Fibroblast of skin of scalp (primary cell): Measurements from ENCODE around the gene THBS1.

Experiments
- DNase-seq: peaks from one replicate; pipeline ENCODE4 v3.0.0-alpha.2; 2013

The THBS1 gene

DNA sequence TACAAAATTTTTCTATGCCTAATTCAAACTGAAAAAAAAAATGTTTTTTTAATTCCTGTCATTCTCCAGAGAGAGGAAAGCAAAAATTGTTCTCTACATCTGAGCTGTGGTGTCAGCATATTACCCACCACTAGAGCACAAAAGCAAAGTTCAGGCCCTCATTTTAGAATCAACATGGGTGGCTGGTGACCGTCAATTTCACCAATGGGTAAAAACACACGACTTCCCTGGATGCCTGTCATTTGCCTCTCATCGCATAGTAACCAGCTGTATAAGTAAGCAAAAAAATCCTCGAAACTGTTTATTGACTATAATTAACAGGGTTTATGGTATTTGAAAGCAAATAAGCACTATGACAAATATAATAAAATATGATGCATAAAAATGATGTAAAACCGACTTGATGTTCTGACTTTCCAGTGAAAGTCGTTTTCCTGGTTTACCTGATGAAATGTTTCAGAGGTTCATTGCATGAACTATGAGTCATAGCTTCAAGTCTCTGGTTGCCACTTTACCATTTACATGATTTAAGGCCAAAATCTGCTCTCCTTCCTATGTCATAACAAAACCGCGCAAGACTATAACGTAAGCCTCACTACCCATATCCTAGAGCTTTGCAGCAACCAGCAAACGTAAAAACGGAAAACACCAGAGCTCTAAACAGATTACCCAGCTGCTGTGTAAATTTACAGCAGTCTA, 60.5 kb downstream of the THBS1 start:
- DNase-seq = peak; percentile 30

DNA sequence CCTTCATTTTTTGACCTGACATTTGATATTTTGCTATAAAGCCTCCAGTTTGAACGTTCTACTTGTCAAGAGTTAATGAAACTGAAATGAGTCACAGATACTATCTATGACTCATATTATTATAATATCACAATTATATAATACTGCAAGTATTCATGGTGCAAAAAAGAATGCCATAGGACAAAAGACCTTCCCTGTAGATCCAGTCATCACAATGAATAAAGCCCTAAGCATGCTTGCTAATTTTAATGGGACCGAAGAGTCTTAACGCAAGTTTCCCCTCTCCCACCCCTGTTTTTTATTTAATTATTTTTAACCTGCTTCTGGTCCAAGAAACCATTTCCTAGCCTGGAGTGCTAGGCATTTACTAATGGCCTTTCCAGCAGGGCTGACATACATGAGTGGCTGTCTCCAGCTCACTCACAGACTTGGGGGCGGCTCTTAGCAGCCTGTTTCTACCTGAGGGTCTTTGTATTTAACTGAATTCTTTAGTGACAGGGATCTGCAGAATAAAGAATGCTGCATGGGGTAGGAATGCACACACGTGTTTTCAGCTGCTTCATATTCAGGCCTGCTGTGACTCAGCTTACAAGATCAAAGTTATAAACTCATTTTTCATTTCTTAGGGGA, 61.2 kb downstream of the THBS1 start:
- peak; percentile 79 for DNase-seq

DNA sequence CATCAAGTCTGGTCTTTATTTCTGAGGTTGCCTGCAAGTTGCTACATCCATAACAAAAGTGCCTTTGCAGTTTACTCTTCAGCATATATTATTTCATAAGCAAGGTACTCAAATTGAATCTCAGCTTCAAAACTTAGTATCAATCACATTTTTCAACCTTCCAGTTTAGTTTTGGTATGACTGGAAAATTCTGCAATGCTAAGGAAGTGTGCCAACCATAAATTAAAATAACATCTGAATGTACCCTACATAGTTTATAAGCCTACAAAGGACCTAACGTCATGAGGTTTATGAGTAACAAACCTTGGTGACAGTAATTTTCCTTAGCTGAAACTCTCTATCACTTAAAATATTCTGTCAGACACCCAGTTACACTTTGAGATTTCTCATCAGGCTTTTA, 62.8 kb downstream of the THBS1 start:
- DNase-seq = no peak

DNA sequence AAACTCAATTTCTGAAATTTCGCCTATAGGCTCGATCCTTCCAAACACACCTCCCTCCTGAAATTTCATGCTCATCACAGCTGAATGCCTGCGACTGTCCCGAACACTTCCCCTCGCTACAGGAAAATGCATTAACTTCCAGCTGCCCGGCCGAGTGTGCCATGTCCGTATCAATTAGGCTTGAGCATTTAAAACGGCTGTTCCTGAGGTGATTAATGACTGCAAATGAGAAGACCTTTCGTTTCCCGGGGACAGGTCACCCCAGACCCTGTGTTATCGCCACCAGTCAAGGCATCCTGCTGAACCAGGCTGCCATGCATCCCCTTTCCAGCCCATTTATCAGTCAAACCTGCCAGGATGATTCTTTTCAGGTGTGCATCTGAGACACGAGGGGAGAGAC, 63.3 kb downstream of the THBS1 start:
- DNase-seq = no peak

DNA sequence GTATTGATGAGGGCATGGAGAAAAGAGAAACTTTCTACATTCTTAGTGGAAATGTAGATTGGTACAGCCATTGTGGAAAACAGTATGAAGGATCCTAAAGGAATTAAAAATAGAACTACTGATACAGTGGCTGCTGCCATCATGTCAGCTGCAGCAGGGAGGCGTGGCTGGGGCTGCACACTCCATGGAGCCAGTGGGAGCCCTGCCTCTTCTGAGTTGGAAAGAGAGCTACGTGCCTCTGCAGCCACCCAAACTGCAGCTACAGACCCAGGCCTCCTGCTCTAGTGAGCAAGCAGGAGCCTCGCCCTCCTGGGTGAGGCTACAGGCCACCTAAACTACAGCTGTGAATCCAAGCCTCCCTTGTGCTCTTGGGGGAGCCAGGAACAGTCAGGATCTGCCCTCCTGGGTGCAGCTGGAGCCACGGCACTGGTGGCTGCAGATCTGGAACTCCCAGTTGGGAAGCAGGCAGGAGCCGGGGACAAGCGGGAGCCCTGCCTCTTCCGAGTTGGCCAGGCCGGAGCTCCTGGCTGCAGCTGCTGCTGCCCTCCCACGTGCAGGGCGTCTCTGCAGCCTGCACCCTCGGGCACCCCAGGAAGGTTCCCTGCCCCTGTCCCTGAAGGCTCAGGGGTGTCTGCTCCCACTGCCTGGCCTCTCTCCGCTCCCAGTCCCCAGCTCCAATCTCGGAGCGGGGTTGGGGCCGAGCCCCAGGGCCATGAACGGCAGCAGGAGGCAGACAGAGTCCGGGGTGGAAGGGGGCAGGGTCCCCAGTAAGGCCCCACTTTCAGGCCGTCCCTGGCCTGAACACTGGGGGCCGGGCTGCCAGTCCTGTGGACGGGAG, 64.5 kb downstream of the THBS1 start:
- no peak for DNase-seq

DNA sequence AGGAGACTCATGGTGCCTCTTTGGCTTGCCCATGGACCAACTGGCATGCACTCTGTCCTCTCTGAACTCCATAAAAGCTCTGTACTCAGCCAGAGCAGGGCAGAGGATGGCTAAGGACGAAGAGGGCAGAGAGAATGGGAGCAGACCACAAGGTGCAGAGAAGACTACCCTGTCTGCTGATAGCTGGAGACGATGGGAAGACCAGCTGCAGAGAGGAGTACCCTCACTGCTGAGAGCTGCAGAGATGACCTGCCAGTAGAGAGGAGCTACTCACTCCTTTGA, 65.0 kb downstream of the THBS1 start:
- DNase-seq = no peak

DNA sequence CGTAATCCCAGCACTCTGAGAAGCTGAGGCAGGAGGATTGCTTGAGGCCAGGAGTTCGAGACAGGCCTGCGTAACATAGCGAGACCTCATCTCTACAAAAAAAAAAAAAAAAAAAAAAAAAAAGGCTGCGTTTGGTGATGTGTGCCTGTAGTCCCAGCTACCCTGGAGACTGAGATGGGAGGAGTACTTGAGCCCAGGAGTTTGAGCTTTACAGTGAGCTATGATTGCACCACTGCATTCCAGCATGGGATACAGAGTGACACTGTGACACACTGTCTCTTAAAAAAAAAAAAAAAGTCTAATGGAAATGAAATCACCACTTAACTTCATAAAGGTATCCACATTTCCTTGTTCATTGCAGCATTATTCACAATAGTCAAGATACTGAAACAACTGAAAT, 65.5 kb downstream of the THBS1 start:
- no peak for DNase-seq
